Activated naive CD8-positive, alpha-beta T cell treated with anti-CD3 and anti-CD28 coated beads for 36 hours (primary cell): ENCODE measurements around the gene MYO15A. TPM values are rescaled to one million over a fixed set of nuclear protein-coding genes. Genes with fewer than 3 reads are reported as not detected.
"Not testable (repeated sequence)": the region's sequence is repeated elsewhere in the genome, so short reads cannot be mapped to it uniquely, and the experiment has no call there.

Source experiments
- DNase-seq: peaks from one replicate; pipeline ENCODE4 v3.0.0; 2021
- H3K27ac Mint-ChIP-seq: one replicate; pipeline ENCODE4 v1.8.0; 2022; ENCODE audit warnings: mild to moderate bottlenecking, moderate library complexity, mixed read lengths
- H3K27me3 Mint-ChIP-seq: one replicate; pipeline ENCODE4 v1.8.0; 2022; ENCODE audit warnings: mild to moderate bottlenecking, mixed read lengths
- H3K36me3 Mint-ChIP-seq: one replicate; pipeline ENCODE4 v1.8.0; 2021; ENCODE audit warnings: mild to moderate bottlenecking, mixed read lengths
- H3K4me1 Mint-ChIP-seq: one replicate; pipeline ENCODE4 v1.8.0; 2021; ENCODE audit warnings: mixed read lengths
- H3K4me3 Mint-ChIP-seq: one replicate; pipeline ENCODE4 v1.8.0; 2022; ENCODE audit warnings: mild to moderate bottlenecking, moderate library complexity, mixed read lengths
- H3K9me3 Mint-ChIP-seq: one replicate; pipeline ENCODE4 v1.8.0; 2022; ENCODE audit warnings: mixed read lengths
- total RNA-seq, 2 experiments: library from RNA; stranded (reverse); gene quantifications; one replicate each; pipeline ENCODE4 v1.2.3, GENCODE V29; 2021

MYO15A gene
- total RNA-seq, 2 experiments from 2014 or later: 0.60 to 0.68 TPM

DNA sequence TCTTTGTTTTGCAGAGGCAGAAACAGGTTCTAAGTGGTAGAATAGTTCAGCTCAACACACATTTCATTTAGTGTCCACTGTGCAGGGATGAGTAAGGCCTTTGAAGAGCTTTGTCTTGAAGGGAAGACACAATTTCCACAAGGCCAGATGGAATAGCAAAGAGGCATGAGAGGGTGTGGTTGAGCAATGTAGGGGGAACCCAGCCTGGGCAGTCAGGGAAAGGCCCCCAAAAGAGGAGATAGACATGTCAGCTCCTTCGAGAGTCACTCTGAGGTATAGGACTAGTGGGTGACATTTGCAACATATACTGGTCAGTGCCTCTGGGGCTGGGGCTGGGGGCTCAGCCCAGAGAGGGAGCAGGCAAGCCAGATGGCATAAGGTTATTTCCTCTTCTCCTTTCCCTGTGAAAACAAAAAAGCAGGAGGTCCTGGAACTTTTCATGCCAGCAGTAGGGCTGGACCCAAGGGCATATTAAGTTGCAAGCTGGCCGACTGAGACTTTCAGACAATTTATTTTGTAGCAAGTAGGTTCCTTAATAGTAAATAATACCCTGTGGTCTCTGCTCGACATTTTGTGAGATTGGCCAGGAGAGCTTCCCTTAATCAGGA, 82.2 kb downstream of the MYO15A start:
- Mint-ChIP-seq H3K27me3 (no peaks in the 10 kb centered on the region), H3K27ac (peak overlapping the region; percentile 29), H3K4me1 (peaks cover 72% of the 10 kb centered on the region), H3K9me3 (no peaks in the 10 kb centered on the region), H3K4me3 (no peak overlapping the region), H3K36me3 (peaks cover 56% of the 10 kb centered on the region)
- DNase-seq: no peak

DNA sequence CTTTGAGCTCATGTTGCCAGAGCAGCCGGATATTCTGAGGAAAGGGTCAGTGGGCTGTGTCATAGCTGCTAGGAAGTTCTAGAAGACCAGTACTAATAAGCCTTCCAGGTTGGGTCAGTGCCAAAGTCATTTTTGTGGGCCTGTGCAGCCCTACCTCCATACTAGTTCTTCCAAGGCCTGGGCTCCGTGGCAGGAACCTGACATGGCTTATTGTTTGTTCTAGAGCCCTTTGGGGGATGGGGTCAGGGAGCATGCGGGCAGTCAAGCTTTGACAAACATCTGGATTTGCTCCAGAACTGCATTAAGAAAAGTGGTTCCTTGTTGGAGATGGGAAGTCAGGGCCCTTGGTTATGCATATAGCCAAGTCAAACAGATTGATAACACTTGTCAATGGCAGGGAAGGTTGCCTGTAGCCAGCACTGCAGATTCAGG, 82.7 kb downstream of the MYO15A start:
- no peaks in the 10 kb centered on the region for H3K27me3 Mint-ChIP-seq
- H3K9me3 Mint-ChIP-seq: no peaks in the 10 kb centered on the region
- no peak overlapping the region for H3K4me3 Mint-ChIP-seq
- peaks cover 55% of the 10 kb centered on the region for H3K36me3 Mint-ChIP-seq
- DNase-seq: no peak
- no peak overlapping the region for H3K27ac Mint-ChIP-seq
- H3K4me1 Mint-ChIP-seq: peaks cover 71% of the 10 kb centered on the region

DNA sequence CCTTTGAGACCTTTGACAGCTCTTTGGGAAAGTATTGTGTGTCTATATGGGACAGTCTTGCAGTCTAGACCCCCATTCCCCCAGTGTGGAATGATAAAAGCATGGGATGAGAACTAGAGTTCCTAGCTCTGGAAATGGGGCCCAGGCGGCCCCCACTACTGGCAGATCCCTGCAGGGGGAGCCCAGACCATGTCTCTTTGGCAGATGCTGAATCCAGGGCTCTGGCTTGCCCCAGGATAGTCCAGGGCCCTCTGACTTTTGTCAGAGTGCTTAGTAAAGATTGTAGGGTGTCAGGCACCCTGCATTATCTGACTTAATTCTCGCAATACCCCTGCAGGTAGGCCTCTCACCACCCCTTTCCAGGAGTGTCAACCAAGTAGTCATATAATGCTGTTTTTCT, 83.4 kb downstream of the MYO15A start:
- Mint-ChIP-seq H3K4me3 (no peak overlapping the region), H3K4me1 (peaks cover 68% of the 10 kb centered on the region), H3K9me3 (no peaks in the 10 kb centered on the region), H3K36me3 (peaks cover 54% of the 10 kb centered on the region), H3K27ac (no peak overlapping the region), H3K27me3 (no peaks in the 10 kb centered on the region)
- DNase-seq: no peak

DNA sequence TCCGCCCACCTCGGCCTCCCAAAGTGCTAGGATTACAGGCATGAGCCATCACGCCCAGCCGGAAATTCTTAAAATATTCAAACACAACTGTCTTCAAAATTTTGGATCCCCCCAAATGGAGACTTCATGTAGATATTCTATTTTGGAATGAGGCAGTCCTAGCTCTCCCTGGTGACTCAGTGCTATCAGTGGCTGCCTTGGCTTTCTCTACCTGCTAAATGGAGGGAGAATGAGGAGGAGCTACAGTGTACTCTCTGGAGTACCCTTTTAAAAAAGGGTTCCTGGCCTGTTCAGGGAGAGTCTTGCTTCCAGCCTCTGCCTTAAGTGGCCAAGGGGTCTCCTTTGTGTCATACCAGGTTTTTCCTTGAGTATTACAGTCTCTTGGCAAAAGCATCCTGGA, 85.8 kb downstream of the MYO15A start:
- H3K4me3 Mint-ChIP-seq: no peak overlapping the region
- H3K4me1 Mint-ChIP-seq: peaks cover 70% of the 10 kb centered on the region
- no peaks in the 10 kb centered on the region for H3K9me3 Mint-ChIP-seq
- DNase-seq: no peak
- peaks cover 45% of the 10 kb centered on the region for H3K36me3 Mint-ChIP-seq
- H3K27ac Mint-ChIP-seq: no peak overlapping the region
- H3K27me3 Mint-ChIP-seq: no peaks in the 10 kb centered on the region

DNA sequence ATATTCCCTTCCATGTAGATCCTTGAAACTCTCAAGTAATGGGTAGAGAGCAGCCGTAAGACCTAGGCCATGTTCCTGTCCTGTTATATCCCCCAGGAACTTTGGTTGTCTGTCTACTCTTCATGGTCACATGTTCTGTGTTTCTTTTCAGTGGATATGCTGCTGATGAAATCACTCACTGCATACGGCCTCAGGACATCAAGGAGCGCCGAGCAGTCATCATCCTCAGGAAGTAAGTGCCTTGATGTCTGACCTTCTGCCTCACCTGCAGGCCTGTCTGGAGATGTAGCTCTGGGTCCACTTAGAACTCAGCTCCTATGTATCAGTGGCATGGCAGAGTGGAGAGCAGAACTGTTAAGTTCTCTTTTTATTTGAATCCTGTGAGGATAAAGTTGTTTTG, 86.2 kb downstream of the MYO15A start:
- Mint-ChIP-seq H3K4me3 (no peak overlapping the region), H3K4me1 (peaks cover 66% of the 10 kb centered on the region), H3K27ac (no peak overlapping the region), H3K36me3 (peaks cover 41% of the 10 kb centered on the region), H3K27me3 (no peaks in the 10 kb centered on the region), H3K9me3 (no peaks in the 10 kb centered on the region)
- no peak for DNase-seq

DNA sequence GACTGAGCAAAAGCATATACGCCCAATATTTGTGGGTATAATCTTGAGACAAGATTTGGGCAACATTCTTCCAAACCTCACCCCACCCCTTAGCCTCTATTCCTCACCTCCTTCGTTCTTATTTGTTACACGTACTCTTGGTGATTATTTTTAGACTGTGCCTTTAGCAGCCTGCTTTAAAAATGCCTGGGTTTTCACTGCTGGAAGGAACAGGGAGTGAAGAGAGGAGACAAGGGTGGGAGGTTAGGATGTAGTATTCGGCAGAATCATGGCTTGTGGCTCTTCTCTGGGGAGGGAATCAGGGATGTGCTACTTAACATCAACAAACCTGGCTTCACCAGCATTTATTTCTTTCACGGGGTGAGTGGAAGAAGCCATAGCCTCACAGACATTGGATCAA, 86.7 kb downstream of the MYO15A start:
- Mint-ChIP-seq H3K27me3 (no peaks in the 10 kb centered on the region), H3K4me1 (peaks cover 62% of the 10 kb centered on the region), H3K9me3 (no peaks in the 10 kb centered on the region), H3K36me3 (peaks cover 38% of the 10 kb centered on the region), H3K4me3 (no peak overlapping the region), H3K27ac (no peak overlapping the region)
- DNase-seq: no peak

DNA sequence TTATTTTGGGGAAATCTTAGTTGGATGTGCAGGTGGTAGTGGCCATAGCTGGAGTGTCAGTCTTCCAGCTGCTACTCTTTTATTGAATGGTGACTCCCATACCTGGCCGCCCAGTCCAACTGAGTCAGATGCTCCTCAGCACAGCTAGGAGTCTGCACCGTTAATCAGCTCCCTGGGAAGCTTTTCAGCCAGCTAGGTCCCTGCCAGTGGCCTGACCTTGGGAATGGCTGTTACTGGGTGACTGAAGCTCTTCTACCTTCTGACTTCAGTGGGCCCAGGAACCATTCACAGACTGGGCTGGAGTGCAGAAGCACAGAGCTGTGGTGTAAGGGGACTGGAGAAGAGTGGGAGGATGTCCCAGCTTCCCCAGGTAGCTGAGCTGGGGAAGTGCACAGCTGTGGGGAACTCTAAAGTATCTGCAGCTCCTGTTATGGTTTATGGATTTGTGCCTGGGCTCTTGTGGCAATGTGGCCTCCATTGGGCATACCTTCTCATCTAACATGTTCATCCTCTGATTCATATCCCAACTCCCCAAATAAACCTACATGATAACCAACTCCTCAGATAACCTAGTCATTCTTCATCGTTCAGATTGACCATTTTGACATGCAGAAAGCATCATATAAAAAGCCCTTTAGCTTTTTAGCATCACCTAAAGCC, 89.1 kb downstream of the MYO15A start:
- H3K27me3 Mint-ChIP-seq: no peaks in the 10 kb centered on the region
- H3K27ac Mint-ChIP-seq: peak overlapping the region; percentile 3
- peaks cover 33% of the 10 kb centered on the region for H3K36me3 Mint-ChIP-seq
- no peak overlapping the region for H3K4me3 Mint-ChIP-seq
- H3K9me3 Mint-ChIP-seq: no peaks in the 10 kb centered on the region
- H3K4me1 Mint-ChIP-seq: peaks cover 56% of the 10 kb centered on the region
- DNase-seq: no peak

DNA sequence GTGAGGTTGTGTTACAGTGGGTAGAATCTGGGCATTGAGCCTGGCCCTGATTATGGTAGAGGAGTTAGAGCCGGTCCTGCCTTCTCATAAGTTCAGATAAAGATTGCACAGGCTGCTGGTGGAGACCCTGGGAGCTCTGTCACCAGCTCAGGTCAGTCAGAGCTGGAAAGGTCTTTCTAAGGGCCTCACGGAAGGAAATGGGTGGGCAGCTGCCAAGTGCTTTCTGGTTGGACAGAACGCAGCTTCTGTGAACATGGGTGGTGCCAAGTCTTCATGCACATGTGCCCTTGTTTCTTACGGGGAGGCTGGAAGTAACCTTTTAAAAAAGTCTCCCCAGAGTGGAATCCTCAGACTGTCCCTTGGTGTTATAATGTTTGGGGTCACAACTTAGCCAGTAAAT, 90.0 kb downstream of the MYO15A start:
- no peak overlapping the region for H3K4me3 Mint-ChIP-seq
- peaks cover 57% of the 10 kb centered on the region for H3K4me1 Mint-ChIP-seq
- no peaks in the 10 kb centered on the region for H3K9me3 Mint-ChIP-seq
- peaks cover 31% of the 10 kb centered on the region for H3K36me3 Mint-ChIP-seq
- no peaks in the 10 kb centered on the region for H3K27me3 Mint-ChIP-seq
- peak overlapping the region; percentile 25 for H3K27ac Mint-ChIP-seq
- DNase-seq: no peak

DNA sequence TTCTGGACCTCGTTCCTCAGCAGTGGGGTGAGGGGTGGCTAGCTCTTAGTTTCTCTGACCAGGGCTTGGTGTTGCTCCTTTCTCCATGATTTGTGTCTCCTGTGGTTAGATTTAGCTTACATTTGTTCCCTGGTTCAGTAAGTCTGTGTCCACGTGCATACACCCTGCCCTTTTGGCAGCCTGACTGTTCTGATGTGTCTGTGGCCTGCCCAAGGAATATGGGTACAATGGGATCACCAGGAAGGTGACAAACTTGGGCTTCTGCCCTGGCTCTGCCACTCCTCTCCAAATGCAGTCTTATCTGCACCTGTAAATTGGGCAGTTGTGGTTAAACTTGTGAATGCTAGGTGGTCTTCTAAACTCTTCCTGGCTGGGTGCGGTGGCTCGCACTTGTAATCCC, 92.6 kb downstream of the MYO15A start:
- no peak overlapping the region for H3K4me3 Mint-ChIP-seq
- DNase-seq: no peak
- H3K36me3 Mint-ChIP-seq: peaks cover 17% of the 10 kb centered on the region
- no peaks in the 10 kb centered on the region for H3K27me3 Mint-ChIP-seq
- H3K4me1 Mint-ChIP-seq: peaks cover 39% of the 10 kb centered on the region
- H3K27ac Mint-ChIP-seq: no peak overlapping the region
- H3K9me3 Mint-ChIP-seq: no peaks in the 10 kb centered on the region

DNA sequence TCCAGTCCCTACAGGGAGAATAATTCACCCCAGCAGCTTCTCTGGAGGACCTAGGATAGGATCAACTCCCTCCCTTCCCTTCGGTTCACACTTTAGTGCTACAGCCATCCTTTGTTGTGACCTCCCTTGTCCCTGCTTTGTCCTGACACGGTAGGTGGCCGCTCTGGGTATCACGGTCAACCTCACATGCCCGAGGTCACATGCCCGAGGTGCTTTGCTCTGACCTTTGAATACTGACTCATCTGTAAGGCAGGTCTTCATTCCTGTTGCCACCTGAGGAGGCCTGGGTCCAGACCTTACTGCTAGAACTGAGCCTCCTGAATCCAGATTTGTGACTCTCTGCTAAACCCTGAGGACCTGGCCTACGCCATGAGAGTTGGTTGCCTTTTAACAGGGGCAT, 94.8 kb downstream of the MYO15A start:
- Mint-ChIP-seq H3K27me3 (no peaks in the 10 kb centered on the region), H3K4me1 (peaks cover 24% of the 10 kb centered on the region), H3K4me3 (no peak overlapping the region), H3K9me3 (no peaks in the 10 kb centered on the region), H3K27ac (peak overlapping the region; percentile 14), H3K36me3 (peaks cover 6% of the 10 kb centered on the region)
- DNase-seq: no peak

DNA sequence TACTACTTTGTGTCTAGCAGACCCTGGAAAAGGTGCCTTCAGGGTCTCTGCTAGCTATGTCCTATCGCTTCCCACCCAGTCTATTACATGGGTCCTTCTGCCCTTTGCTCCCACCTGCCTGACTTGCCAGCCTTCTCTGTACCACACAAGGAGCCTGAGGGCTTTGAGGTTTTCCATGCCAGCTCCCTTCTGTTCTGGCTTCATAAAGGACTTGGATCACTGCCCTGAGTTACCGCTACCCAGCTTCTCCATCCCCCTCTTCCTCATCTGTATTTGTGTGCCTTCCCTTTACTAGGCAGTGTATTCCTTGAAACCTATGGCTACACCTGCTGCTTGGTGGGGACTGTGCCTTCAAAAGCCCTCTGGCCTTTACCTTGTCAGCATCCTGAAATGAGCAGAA, 97.3 kb downstream of the MYO15A start:
- Mint-ChIP-seq H3K4me3 (no peak overlapping the region), H3K9me3 (no peaks in the 10 kb centered on the region), H3K4me1 (peaks cover 11% of the 10 kb centered on the region), H3K27me3 (no peaks in the 10 kb centered on the region), H3K36me3 (peaks cover 14% of the 10 kb centered on the region), H3K27ac (no peak overlapping the region)
- no peak for DNase-seq

DNA sequence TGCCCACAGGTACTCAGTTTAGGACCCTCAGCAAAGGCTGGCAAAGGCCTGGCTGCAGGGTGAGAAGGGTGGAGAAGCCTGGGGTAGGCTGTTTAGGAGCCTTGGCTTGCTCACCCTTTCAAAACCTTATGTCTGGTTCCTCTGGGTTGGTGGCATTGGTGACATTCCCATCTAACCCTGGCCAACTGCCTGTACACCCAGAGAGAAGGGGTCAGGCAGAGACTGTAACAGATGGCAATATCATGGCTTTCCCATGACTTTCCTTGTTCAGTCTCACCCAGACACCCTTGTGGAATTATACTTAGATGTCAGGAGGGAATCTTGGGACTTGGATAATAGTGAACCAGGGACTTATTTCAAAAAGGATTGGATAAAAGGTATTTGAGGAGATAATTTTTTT, 98.4 kb downstream of the MYO15A start:
- H3K27ac Mint-ChIP-seq: no peak overlapping the region
- no peaks in the 10 kb centered on the region for H3K27me3 Mint-ChIP-seq
- H3K36me3 Mint-ChIP-seq: peaks cover 14% of the 10 kb centered on the region
- DNase-seq: no peak
- H3K9me3 Mint-ChIP-seq: no peaks in the 10 kb centered on the region
- no peak overlapping the region for H3K4me3 Mint-ChIP-seq
- H3K4me1 Mint-ChIP-seq: peaks cover 7% of the 10 kb centered on the region

DNA sequence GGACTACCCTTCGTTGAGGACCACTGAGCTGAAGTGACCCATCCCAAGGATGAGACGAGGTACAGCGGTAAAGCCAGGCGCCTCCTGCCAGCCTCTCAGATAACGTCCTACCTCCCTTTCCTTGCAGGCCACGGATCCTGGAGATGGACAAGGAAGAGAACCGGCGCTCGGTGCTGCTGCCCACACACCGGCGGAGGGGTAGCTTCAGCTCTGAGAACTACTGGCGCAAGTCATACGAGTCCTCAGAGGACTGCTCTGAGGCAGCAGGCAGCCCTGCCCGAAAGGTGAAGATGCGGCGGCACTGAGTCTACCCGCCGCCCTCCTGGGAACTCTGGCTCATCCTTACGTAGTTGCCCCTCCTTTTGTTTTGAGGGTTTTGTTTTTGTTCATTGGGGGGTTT, 99.5 kb downstream of the MYO15A start:
- H3K27me3 Mint-ChIP-seq: no peaks in the 10 kb centered on the region
- H3K27ac Mint-ChIP-seq: no peak overlapping the region
- H3K4me3 Mint-ChIP-seq: no peak overlapping the region
- peaks cover 14% of the 10 kb centered on the region for H3K36me3 Mint-ChIP-seq
- H3K9me3 Mint-ChIP-seq: no peaks in the 10 kb centered on the region
- peaks cover 4% of the 10 kb centered on the region for H3K4me1 Mint-ChIP-seq
- no peak for DNase-seq

DNA sequence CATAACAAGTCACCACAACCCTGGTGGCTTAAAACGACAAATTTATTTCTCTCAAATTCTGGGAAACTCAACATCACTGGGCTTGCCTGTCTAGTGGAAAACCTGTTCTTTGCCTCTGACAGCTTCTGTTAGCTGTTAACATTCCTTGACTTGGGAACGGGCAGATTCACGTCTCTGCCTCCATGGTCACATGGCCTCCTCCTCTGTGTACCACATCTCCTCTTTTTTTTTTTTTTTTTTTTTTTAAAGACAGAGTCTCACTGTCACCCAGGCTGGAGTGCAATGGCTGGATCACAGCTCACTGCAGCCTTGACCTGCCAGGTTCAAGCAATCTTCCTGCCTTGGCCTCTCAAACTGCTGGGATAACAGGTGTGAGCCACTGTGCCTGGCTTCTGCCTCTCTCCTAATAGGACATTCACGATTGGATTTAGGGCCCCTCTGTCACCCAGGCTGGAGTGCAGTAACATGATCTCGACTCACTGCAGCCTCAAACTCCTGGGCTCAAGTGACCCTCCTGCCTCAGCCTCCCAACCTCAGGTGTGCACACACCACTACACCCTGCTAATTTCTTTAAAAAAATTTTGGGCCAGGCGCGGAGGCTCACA, 105.2 kb downstream of the MYO15A start:
- peaks cover 3% of the 10 kb centered on the region for H3K4me1 Mint-ChIP-seq
- H3K9me3 Mint-ChIP-seq: no peaks in the 10 kb centered on the region
- peaks cover 7% of the 10 kb centered on the region for H3K36me3 Mint-ChIP-seq
- no peaks in the 10 kb centered on the region for H3K27me3 Mint-ChIP-seq
- H3K27ac Mint-ChIP-seq: peak overlapping the region; percentile 38
- H3K4me3 Mint-ChIP-seq: no peak overlapping the region
- no peak for DNase-seq

DNA sequence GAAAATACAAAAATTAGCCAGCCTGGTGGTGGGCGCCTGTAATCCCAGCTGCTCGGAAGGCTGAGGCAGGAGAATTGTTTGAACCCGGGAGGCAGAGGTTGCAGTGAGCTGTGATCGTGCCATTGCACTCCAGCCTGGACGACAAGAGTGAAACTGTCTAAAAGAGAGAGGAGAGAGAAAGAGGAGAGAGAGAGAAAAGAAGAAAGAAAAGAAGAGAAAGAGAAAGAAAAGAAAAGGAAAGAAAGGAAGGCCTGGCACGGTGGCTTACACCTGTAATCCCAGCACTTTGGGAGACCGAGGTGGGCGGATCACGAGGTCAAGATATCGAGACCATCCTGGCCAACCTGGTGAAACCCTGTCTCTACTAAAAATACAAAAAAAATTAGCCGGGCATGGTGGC, 108.3 kb downstream of the MYO15A start:
- H3K4me3 Mint-ChIP-seq, H3K4me1 Mint-ChIP-seq, H3K36me3 Mint-ChIP-seq, H3K9me3 Mint-ChIP-seq, H3K27ac Mint-ChIP-seq, H3K27me3 Mint-ChIP-seq, DNase-seq: not testable (repeated sequence)
